Mucosa of stomach (tissue), 1 donor: ENCODE measurements around the gene HSH2D.

ENCODE experiments used
- H3K27me3 ChIP-seq: one replicate; pipeline ENCODE4 v1.7.0; 2013; ENCODE audit warnings: mild to moderate bottlenecking, low read length; ENCODE audit not compliant: control insufficient read depth, insufficient read depth
- H3K36me3 ChIP-seq: one replicate; pipeline ENCODE4 v1.7.0; 2013; ENCODE audit warnings: low read length; ENCODE audit not compliant: control insufficient read depth, insufficient read depth
- H3K4me1 ChIP-seq: one replicate; pipeline ENCODE4 v1.7.0; 2013; ENCODE audit warnings: mild to moderate bottlenecking, low read length; ENCODE audit not compliant: control insufficient read depth, insufficient read depth
- H3K4me3 ChIP-seq: one replicate; pipeline ENCODE4 v1.7.0; 2013; ENCODE audit warnings: low read length
- H3K9ac ChIP-seq: one replicate; pipeline ENCODE4 v1.7.0; 2013; ENCODE audit warnings: mild to moderate bottlenecking, low read length, moderate library complexity
- H3K9me3 ChIP-seq: one replicate; pipeline ENCODE4 v1.7.0; 2013; ENCODE audit warnings: mild to moderate bottlenecking, low read length, moderate library complexity; ENCODE audit not compliant: control insufficient read depth
- donor health status: Pancreatic carcinoma.

The HSH2D gene

GRCh38 chr19:16125737-16126495, 17.6 kb upstream of the HSH2D start:
- Histone ChIP-seq H3K9ac (no peak overlapping the region), H3K36me3 (peaks cover 24% of the 10 kb centered on the region), H3K4me1 (peaks cover 23% of the 10 kb centered on the region), H3K4me3 (no peak overlapping the region), H3K9me3 (no peaks in the 10 kb centered on the region), H3K27me3 (no peaks in the 10 kb centered on the region)

GRCh38 chr19:16127080-16127479, 16.4 kb upstream of the HSH2D start:
- H3K9me3 ChIP-seq, result no peaks in the 10 kb centered on the region
- H3K27me3 ChIP-seq, result no peaks in the 10 kb centered on the region
- H3K4me1 ChIP-seq, result peaks cover 23% of the 10 kb centered on the region
- H3K9ac ChIP-seq, result no peak overlapping the region
- H3K36me3 ChIP-seq, result peaks cover 24% of the 10 kb centered on the region
- H3K4me3 ChIP-seq, result no peak overlapping the region

DNA sequence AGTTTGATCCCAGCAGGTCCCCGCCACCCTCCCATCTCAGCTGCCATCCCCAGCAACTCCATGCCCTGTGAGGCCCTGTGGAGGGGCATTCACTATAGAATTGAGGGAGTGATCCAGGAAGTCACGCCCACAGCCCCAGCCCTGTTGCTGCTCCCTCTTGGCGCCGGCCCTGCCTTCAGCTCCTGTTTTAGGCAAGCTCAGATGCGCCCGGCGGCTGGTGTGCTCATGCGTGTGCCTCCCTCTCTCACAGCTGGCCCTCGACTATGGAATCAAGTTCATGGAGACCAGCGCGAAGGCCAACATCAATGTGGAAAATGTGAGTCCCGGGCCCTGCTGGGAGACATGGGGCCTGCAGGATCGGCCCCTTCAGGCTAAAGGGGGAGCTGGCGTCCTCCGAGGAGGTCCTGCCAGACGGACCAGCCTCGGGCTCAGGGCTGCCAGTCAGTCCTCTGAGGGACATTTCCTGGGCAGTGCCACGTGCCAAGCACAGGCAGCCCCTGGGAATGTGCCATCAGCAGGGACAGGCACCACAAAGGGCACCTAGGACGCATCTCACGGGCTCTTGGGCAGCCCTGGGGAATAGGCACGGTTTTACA, 15.6 kb upstream of the HSH2D start:
- Histone ChIP-seq H3K4me1 (peaks cover 23% of the 10 kb centered on the region), H3K4me3 (no peak overlapping the region), H3K9me3 (no peaks in the 10 kb centered on the region), H3K9ac (no peak overlapping the region), H3K36me3 (peaks cover 21% of the 10 kb centered on the region), H3K27me3 (no peaks in the 10 kb centered on the region)

GRCh38 chr19:16131648-16132047, 11.8 kb upstream of the HSH2D start:
- no peak overlapping the region for H3K9ac ChIP-seq
- H3K27me3 ChIP-seq, result no peaks in the 10 kb centered on the region
- H3K9me3 ChIP-seq, result no peaks in the 10 kb centered on the region
- peaks cover 16% of the 10 kb centered on the region for H3K36me3 ChIP-seq
- no peak overlapping the region for H3K4me3 ChIP-seq
- peaks cover 12% of the 10 kb centered on the region for H3K4me1 ChIP-seq

GRCh38 chr19:16133818-16134217, 9.7 kb upstream of the HSH2D start:
- no peak overlapping the region for H3K9ac ChIP-seq
- H3K4me1 ChIP-seq, result peaks cover 16% of the 10 kb centered on the region
- peaks cover 10% of the 10 kb centered on the region for H3K36me3 ChIP-seq
- no peaks in the 10 kb centered on the region for H3K9me3 ChIP-seq
- no peak overlapping the region for H3K4me3 ChIP-seq
- H3K27me3 ChIP-seq, result no peaks in the 10 kb centered on the region

- H3K9me3 ChIP-seq, result no peaks in the 10 kb centered on the region
- no peaks in the 10 kb centered on the region for H3K27me3 ChIP-seq
- H3K36me3 ChIP-seq, result peaks cover 5% of the 10 kb centered on the region
- H3K4me3 ChIP-seq, result no peak overlapping the region
- H3K4me1 ChIP-seq, result peaks cover 16% of the 10 kb centered on the region
- no peak overlapping the region for H3K9ac ChIP-seq
These were observed 9.0 kb upstream of the HSH2D start for GRCh38 chr19:16134510-16134909.

DNA sequence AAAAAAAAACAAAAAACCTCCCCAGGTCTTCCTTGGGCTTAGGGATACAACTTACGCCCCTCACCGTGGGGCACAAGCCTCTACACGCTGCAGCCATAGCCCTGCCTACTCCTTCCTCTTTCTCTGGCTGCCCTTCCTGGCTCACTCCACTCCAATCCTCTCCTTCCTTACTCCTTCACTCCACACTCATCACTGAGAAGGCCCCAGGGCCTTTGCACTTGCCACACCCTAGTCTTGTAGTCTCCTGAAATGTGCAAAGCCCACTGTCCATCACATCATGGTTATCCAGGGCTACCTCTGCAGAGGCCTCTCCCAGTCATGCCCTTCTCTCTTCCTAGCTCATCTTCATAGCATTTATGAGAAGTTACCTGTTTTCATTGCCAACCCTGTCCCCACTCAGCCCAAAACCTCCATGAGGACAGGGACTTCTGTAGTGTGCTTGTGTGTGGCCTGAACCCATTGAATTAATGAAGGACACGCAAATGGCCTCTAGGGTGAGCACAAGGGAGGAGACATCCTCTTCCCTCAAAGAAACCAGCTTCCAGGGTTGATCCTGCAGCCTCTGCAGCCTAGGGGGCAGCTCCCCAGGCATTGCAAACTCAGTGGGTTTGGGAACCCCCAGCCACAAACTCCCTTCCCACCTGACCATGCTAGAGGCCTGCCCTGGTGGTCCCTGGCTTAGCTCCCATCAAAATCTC, 7.9 kb upstream of the HSH2D start:
- peaks cover 5% of the 10 kb centered on the region for H3K36me3 ChIP-seq
- no peaks in the 10 kb centered on the region for H3K27me3 ChIP-seq
- H3K4me1 ChIP-seq, result peaks cover 16% of the 10 kb centered on the region

GRCh38 chr19:16136185-16136999, 7.1 kb upstream of the HSH2D start:
- no peaks in the 10 kb centered on the region for H3K9me3 ChIP-seq
- H3K36me3 ChIP-seq, result peaks cover 5% of the 10 kb centered on the region
- no peak overlapping the region for H3K9ac ChIP-seq
- peaks cover 16% of the 10 kb centered on the region for H3K4me1 ChIP-seq
- no peak overlapping the region for H3K4me3 ChIP-seq
- no peaks in the 10 kb centered on the region for H3K27me3 ChIP-seq

More for the DNA sequence above, 7.9 kb upstream of the HSH2D start:
- Histone ChIP-seq H3K9ac (no peak overlapping the region), H3K9me3 (no peaks in the 10 kb centered on the region), H3K4me3 (no peak overlapping the region)

GRCh38 chr19:16139752-16140151, 3.7 kb upstream of the HSH2D start:
- Histone ChIP-seq H3K4me3 (no peak overlapping the region), H3K9ac (no peak overlapping the region), H3K4me1 (peaks cover 28% of the 10 kb centered on the region), H3K9me3 (no peaks in the 10 kb centered on the region), H3K27me3 (no peaks in the 10 kb centered on the region), H3K36me3 (no peaks in the 10 kb centered on the region)

- peaks cover 33% of the 10 kb centered on the region for H3K4me1 ChIP-seq
- H3K36me3 ChIP-seq, result no peaks in the 10 kb centered on the region
- no peak overlapping the region for H3K9ac ChIP-seq
- H3K27me3 ChIP-seq, result no peaks in the 10 kb centered on the region
- H3K4me3 ChIP-seq, result no peak overlapping the region
- H3K9me3 ChIP-seq, result no peaks in the 10 kb centered on the region
These were observed 2.4 kb upstream of the HSH2D start for GRCh38 chr19:16141043-16141442.

GRCh38 chr19:16142032-16142580, 1.4 kb upstream of the HSH2D start:
- Histone ChIP-seq H3K36me3 (no peaks in the 10 kb centered on the region), H3K27me3 (no peaks in the 10 kb centered on the region), H3K4me3 (no peak overlapping the region), H3K9me3 (no peaks in the 10 kb centered on the region), H3K4me1 (peaks cover 24% of the 10 kb centered on the region), H3K9ac (no peak overlapping the region)
